K562 (cell line): ENCODE data around the gene DCN. TPM values are rescaled to one million over a fixed set of nuclear protein-coding genes. Genes with fewer than 3 reads are reported as not detected.

Experiments
- ATAC-seq: fragments of 200-7000 bp; cut with Tn5 transposase; 3 replicates; pipeline ENCODE4 v1.9.1; 2020; ENCODE audit warnings: moderate library complexity
- BruUV-seq: library from RNA; stranded (reverse); fragments of 400-500 nt; replicated peaks from 2 replicates; lab custom pipeline; 2021; lab: Mats Ljungman, UMichigan
- CTCF ChIA-PET: fragments of 300-600 bp; formaldehyde crosslinking; extraction: SDS; loops from one replicate; lab custom pipeline; 2021; ENCODE audit warnings: low intra/inter-chr PET ratio; lab: Yijun Ruan, JAX
- POLR2A ChIA-PET: fragments of 300-600, 350-650 bp; sonication (Branson Sonifier 250); formaldehyde crosslinking; extraction: SDS; loops from one replicate; lab custom pipeline; 2021; ENCODE audit warnings: antibody characterized with exemption, inconsistent platforms; lab: Yijun Ruan, JAX
- DNase-seq, 4 experiments: peaks; one replicate each; pipeline versions ENCODE4 v3.0.0 to v3.0.0-alpha.2; 2011 to 2018; ENCODE audit warnings: low spot score in 3 of 4, mixed read lengths in 3 of 4; ENCODE audit errors: extremely low read depth in 1 of 4
- FAIRE-seq: peaks from 2 replicates; lab custom pipeline; 2011; peaks lifted over from hg19 to GRCh38; lab: Jason Lieb, UNC
- H2AFZ ChIP-seq: 2 replicates; pipeline ENCODE4 v1.6.0; 2011; ENCODE audit warnings: low read depth, low read length, control low read depth, inconsistent platforms
- H3K27ac ChIP-seq: fragments of 200-600 bp; 3 replicates; pipeline ENCODE4 v1.8.0; 2011; ENCODE audit warnings: low read depth, mild to moderate bottlenecking, control low read depth, inconsistent platforms, low read length, moderate library complexity, mixed read lengths; ENCODE audit errors: extremely low read depth
- H3K27me3 ChIP-seq, 2 experiments: fragments of 300-600 bp in 1 of 2; 2 replicates in 1 of 2; 3 replicates in 1 of 2; pipeline versions ENCODE4 v1.6.0 to v1.8.0; 2011; ENCODE audit warnings: inconsistent platforms in 2 of 2, low read length in 2 of 2, mild to moderate bottlenecking in 1 of 2, mixed read lengths in 1 of 2, moderate library complexity in 1 of 2; ENCODE audit not compliant: control insufficient read depth in 2 of 2, insufficient read depth in 2 of 2
- H3K36me3 ChIP-seq: fragments of 300-600 bp; 3 replicates; pipeline ENCODE4 v1.8.0; 2011; ENCODE audit warnings: mild to moderate bottlenecking, low read length, inconsistent platforms; ENCODE audit not compliant: control insufficient read depth, insufficient read depth
- H3K4me1 ChIP-seq, 2 experiments: fragments of 200-600 bp in 1 of 2; replicated peaks in 1 of 2; 2 replicates in 1 of 2; 3 replicates in 1 of 2; pipeline versions ENCODE4 v1.5.1 to v1.8.0; 2011; ENCODE audit warnings: inconsistent platforms in 2 of 2, low read length in 2 of 2, mild to moderate bottlenecking in 1 of 2, mixed read lengths in 1 of 2, moderate library complexity in 1 of 2; ENCODE audit not compliant: control insufficient read depth in 2 of 2, insufficient read depth in 2 of 2
- H3K4me2 ChIP-seq: 2 replicates; pipeline ENCODE4 v1.6.1; 2011; ENCODE audit warnings: low read length, control low read depth, inconsistent platforms, mixed read lengths; ENCODE audit not compliant: insufficient read depth
- H3K4me3 ChIP-seq: fragments of 200-600 bp; sonication (generic), shearing (Covaris generic); 2 replicates; pipeline ENCODE4 v1.5.1; 2016; ENCODE audit warnings: control low read depth, inconsistent platforms
- H3K79me2 ChIP-seq: fragments of 200-600 bp; 3 replicates; pipeline ENCODE4 v1.8.0; 2011; ENCODE audit warnings: low read length, inconsistent platforms; ENCODE audit not compliant: control insufficient read depth, insufficient read depth
- H3K9ac ChIP-seq, 2 experiments: 2 replicates each; pipeline versions ENCODE4 v1.6.0 to v1.6.1; 2011; ENCODE audit warnings: low read depth in 2 of 2, low read length in 2 of 2, control low read depth in 1 of 2, inconsistent platforms in 1 of 2, mild to moderate bottlenecking in 1 of 2, mixed read lengths in 1 of 2; ENCODE audit not compliant: insufficient read depth in 1 of 2
- H3K9me1 ChIP-seq: one replicate; pipeline ENCODE4 v1.6.0; 2011; ENCODE audit warnings: inconsistent platforms, mild to moderate bottlenecking, low read length, moderate library complexity; ENCODE audit not compliant: control insufficient read depth, insufficient read depth
- H3K9me3 ChIP-seq: replicated peaks from 2 replicates; pipeline ENCODE4 v1.5.1; 2011; ENCODE audit warnings: low read depth, low read length, inconsistent platforms; ENCODE audit not compliant: control insufficient read depth, insufficient read depth
- H4K20me1 ChIP-seq: replicated peaks from 2 replicates; pipeline ENCODE4 v1.6.1; 2011; ENCODE audit warnings: low read length, inconsistent platforms, mixed read lengths; ENCODE audit not compliant: control insufficient read depth, insufficient read depth
- ATF3 ChIP-seq, 2 experiments: fragments of 450-650 bp in 1 of 2; sonication (generic) in 1 of 2; formaldehyde crosslinking in 1 of 2; IDR thresholded peaks in 1 of 2; conservative IDR thresholded peaks in 1 of 2; 2 replicates each; pipeline versions ENCODE4 v1.6.1 to v1.8.1; 2016 to 2023; ENCODE audit warnings: mild to moderate bottlenecking in 2 of 2, moderate library complexity in 2 of 2, inconsistent platforms in 1 of 2, missing genetic modification reagents in 1 of 2
- ATF6 ChIP-seq: sonication (generic); formaldehyde crosslinking; IDR thresholded peaks from 2 replicates; pipeline ENCODE4 v1.4.0; 2020; ENCODE audit warnings: mild to moderate bottlenecking, missing genetic modification reagents
- BRF2 ChIP-seq: IDR thresholded peaks from 3 replicates; pipeline ENCODE4 v1.6.1; 2011; ENCODE audit warnings: borderline replicate concordance, mild to moderate bottlenecking; ENCODE audit not compliant: insufficient read length, insufficient read depth
- FOSL1 ChIP-seq: fragments of 200-800 bp; sonication (Bioruptor generic); conservative IDR thresholded peaks from 2 replicates; pipeline ENCODE4 v1.6.1; 2016; ENCODE audit warnings: missing genetic modification characterization, missing compliant biosample characterization
- FOXA1 ChIP-seq: fragments of 450-650 bp; IDR thresholded peaks from 2 replicates; pipeline ENCODE4 v1.6.1; 2016; ENCODE audit warnings: mild to moderate bottlenecking, borderline replicate concordance
- HDAC1 ChIP-seq, 2 experiments: fragments of 450-650 bp; IDR thresholded peaks; 2 replicates each; pipeline ENCODE4 v1.6.1; 2016 to 2017; ENCODE audit warnings: inconsistent platforms in 1 of 2, mild to moderate bottlenecking in 1 of 2, moderate library complexity in 1 of 2
- NCOR1 ChIP-seq: fragments of 450-650 bp; IDR thresholded peaks from 2 replicates; pipeline ENCODE4 v1.6.1; 2016; ENCODE audit warnings: mild to moderate bottlenecking, moderate library complexity
- NELFE ChIP-seq: IDR thresholded peaks from 2 replicates; pipeline ENCODE4 v1.6.1; 2011; ENCODE audit warnings: mild to moderate bottlenecking; ENCODE audit not compliant: insufficient read depth, insufficient read length
- NR4A1 ChIP-seq, 2 experiments: fragments of 250-450 bp in 1 of 2; fragments of 450-650 bp in 1 of 2; sonication (Bioruptor Pico) in 1 of 2; IDR thresholded peaks; 2 replicates each; pipeline versions ENCODE4 v1.4.0 to v1.6.1; 2016 to 2020; ENCODE audit warnings: mild to moderate bottlenecking in 2 of 2, missing compliant biosample characterization in 1 of 2, missing genetic modification characterization in 1 of 2, moderate library complexity in 1 of 2
- RHOXF2B ChIP-seq: fragments of 250-450 bp; sonication (Bioruptor Pico); conservative IDR thresholded peaks from 2 replicates; pipeline ENCODE4 v1.5.1; 2021
- SIN3A ChIP-seq, 2 experiments: fragments of 150-350 bp in 1 of 2; IDR thresholded peaks; 2 replicates each; pipeline ENCODE4 v1.6.1; 2011 to 2016; ENCODE audit warnings: borderline replicate concordance in 2 of 2, low read depth in 2 of 2, low read length in 2 of 2, mild to moderate bottlenecking in 2 of 2, moderate library complexity in 2 of 2; ENCODE audit not compliant: control insufficient read depth in 1 of 2
- TAF9B ChIP-seq: fragments of 450-650 bp; IDR thresholded peaks from 2 replicates; pipeline ENCODE4 v1.6.1; 2018; ENCODE audit warnings: mild to moderate bottlenecking; ENCODE audit not compliant: partially characterized antibody
- TCF3 ChIP-seq: sonication (generic); formaldehyde crosslinking; IDR thresholded peaks from 2 replicates; pipeline ENCODE4 v1.4.0; 2020; ENCODE audit warnings: mild to moderate bottlenecking, missing genetic modification reagents
- TFAM ChIP-seq: fragments of 250-450 bp; sonication (Bioruptor Pico); conservative IDR thresholded peaks from 2 replicates; pipeline ENCODE4 v1.5.0; 2021; ENCODE audit warnings: mild to moderate bottlenecking, moderate library complexity
- ZNF124 ChIP-seq: sonication (generic); formaldehyde crosslinking; IDR thresholded peaks from 2 replicates; pipeline ENCODE4 v1.8.1; 2022; ENCODE audit warnings: missing genetic modification reagents
- ZNF41 ChIP-seq: fragments of 250-450 bp; sonication (Bioruptor Pico); conservative IDR thresholded peaks from 2 replicates; pipeline ENCODE4 v1.4.0; 2020; ENCODE audit warnings: mild to moderate bottlenecking
- ZNF512 ChIP-seq: IDR thresholded peaks from 2 replicates; pipeline ENCODE4 v1.6.1; 2016; ENCODE audit warnings: missing genetic modification characterization, missing compliant biosample characterization
- WGBS: fragments of 100-300 bp; shearing (Covaris generic); methylation state at CpG from one replicate; pipeline ENCODE4 v1.1.6; 2016; ENCODE audit warnings: low coverage, mixed read lengths; ENCODE audit not compliant: insufficient coverage; ENCODE audit errors: missing lambda C conversion rate; 5-methylcytosine and 5-hydroxymethylcytosine counted together
- in situ Hi-C: fragments of 300-500 bp; cut with MboI; formaldehyde crosslinking; loops from 4 replicates; pipeline ENCODE4 v1.15.0; 2018; ENCODE audit warnings: inconsistent platforms, mixed read lengths
- intact Hi-C: fragments of 100-400 bp; cut with micrococcal nuclease; formaldehyde crosslinking; loops from 2 replicates; pipeline ENCODE4 v1.14.2; 2022
- polyA plus RNA-seq, 8 experiments: library from polyadenylated mRNA; depleted of rRNA in 4 of 8; stranded (reverse) in 5 of 8; unstranded in 3 of 8; fragments of >200 nt; fragmentation: Nextera tagmentation in 2 of 8; fragmentation: Illumina TruSeq in 1 of 8; extraction: Ambion mirVana in 2 of 8; extraction: Trizol in 1 of 8; gene quantifications; 2 replicates each; pipeline versions ENCODE4 v1.2.1 to v1.2.3, GENCODE V29; 2011 to 2014; ENCODE audit warnings: inconsistent platforms in 1 of 8, missing spikeins in 1 of 8
- total RNA-seq, 7 experiments: library from RNA; depleted of rRNA in 6 of 7; stranded (reverse); fragments of >200 nt in 6 of 7; fragmentation: Illumina TruSeq in 2 of 7; extraction: Trizol in 2 of 7; gene quantifications; 2 replicates each; pipeline versions ENCODE4 v1.2.1 to v1.2.3, GENCODE V29; 2011 to 2021; ENCODE audit warnings: low replicate concordance in 1 of 7

The DCN gene
- total and polyA plus RNA-seq, 9 of the 15 experiments (the other 6 are each of a cell fraction or from before 2014, with no cell fraction given): 0.08 to 2.4 (median 0.31) TPM; not detected in 1

GRCh38 chr12:91138337-91138920 lies 44.2 kb downstream of the DCN start:
- WGBS: 0% methylated on average over 1 of the region's 1 CpG
- no peak overlapping the region for H3K4me3 ChIP-seq
- H4K20me1 ChIP-seq: no peaks in the 10 kb centered on the region
- no peak overlapping the region for H3K27ac ChIP-seq
- ChIA-PET POLR2A (no interaction called here), CTCF (no interaction called here)
- H3K27me3 ChIP-seq: no peaks in the 10 kb centered on the region
- H3K4me2 ChIP-seq: no peak overlapping the region
- FAIRE-seq (no peak), DNase-seq (no peak), ATAC-seq (no peak)
- H3K9ac ChIP-seq: no peak overlapping the region
- H3K36me3 ChIP-seq: no peaks in the 10 kb centered on the region
- no peak overlapping the region for H2AFZ ChIP-seq
- H3K79me2 ChIP-seq: no peaks in the 10 kb centered on the region
- intact Hi-C loops: no loop called here
- in situ Hi-C loops: no loop called here
- no peaks in the 10 kb centered on the region for H3K9me3 ChIP-seq
- BruUV-seq: no TSS peak
- no peaks in the 10 kb centered on the region for H3K9me1 ChIP-seq
- no peaks in the 10 kb centered on the region for H3K4me1 ChIP-seq
- TF ChIP-seq TCF3 (CRISPR knock-in tag) (no peak), HDAC1 (IDR thresholded peaks at IDR 0.05) (no peak), FOXA1 (no peak), SIN3A (IDR thresholded peaks at IDR 0.05; ENCODE audit: borderline replicate concordance in 2 of 2, control insufficient read depth in 1 of 2, low read depth in 2 of 2, low read length in 2 of 2) (no peak), NELFE (no peak), FOSL1 (tag) (no peak), ZNF124 (no peak), TFAM (CRISPR knock-in tag) (no peak), NCOR1 (no peak), ZNF512 (tag) (no peak), ATF6 (CRISPR knock-in tag) (no peak), NR4A1 (CRISPR knock-in tag; IDR thresholded peaks at IDR 0.05) (no peak), NR4A1 (tag; IDR thresholded peaks at IDR 0.05) (no peak), ATF3 (IDR thresholded peaks at IDR 0.05) (no peak), ATF3 (CRISPR knock-in tag; conservative IDR thresholded peaks at IDR 0.05) (no peak), TAF9B (no peak), BRF2 (no peak), RHOXF2B (CRISPR knock-in tag) (no peak), ZNF41 (no peak)
